NCI-H1105 (cell line): ENCODE measurements around the gene CORIN.
"Not testable (repeated sequence)": the region's sequence is repeated elsewhere in the genome, so short reads cannot be mapped to it uniquely, and the experiment has no call there.

Source experiments
- DNase-seq: peaks from one replicate; lab custom pipeline; 2025; lab: John Stamatoyannopoulos, UW

Gene CORIN

GRCh38 chr4:47562297-47562696 lies 275.6 kb downstream of the CORIN start:
- DNase-seq, result no peak

GRCh38 chr4:47561331-47561730 lies 276.5 kb downstream of the CORIN start:
- DNase-seq, result no peak

DNA sequence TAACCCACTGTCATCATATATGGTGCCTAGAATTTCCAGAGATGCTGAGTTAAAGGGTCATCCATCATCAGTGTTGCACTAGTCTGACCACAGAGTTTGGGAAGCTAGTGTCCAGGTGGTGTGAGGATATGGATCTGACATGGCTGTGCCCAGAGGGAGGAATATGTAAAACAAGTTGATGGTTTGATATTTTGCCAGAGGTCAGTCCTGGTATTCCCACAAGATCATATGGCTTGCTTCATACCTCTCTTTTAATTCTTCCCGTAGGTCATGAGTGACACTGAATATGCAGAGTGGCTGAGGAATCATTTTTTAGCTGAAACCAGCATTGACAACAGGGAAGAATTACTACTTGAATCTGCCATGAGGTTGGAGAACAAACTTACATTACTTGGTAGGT lies 277.2 kb downstream of the CORIN start:
- DNase-seq, result no peak

DNA sequence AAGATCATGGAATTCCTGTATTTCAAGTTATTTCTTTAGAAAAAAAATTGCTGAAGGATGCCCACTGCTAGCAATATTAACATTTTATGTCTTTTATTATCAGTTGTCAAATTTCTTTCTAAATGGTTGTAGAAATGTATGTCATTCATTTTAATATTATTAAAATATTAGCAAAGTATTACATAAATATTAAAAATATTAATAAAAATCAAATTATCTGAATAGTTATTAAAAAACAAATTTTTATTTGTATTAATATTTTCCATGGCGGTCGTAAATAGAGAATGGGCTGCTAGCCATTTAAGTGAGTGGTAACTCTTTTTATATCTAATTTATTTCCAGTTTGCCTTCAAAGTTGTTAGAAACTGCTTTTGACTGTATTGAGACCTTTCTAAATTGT lies 280.6 kb downstream of the CORIN start:
- DNase-seq, result no peak

DNA sequence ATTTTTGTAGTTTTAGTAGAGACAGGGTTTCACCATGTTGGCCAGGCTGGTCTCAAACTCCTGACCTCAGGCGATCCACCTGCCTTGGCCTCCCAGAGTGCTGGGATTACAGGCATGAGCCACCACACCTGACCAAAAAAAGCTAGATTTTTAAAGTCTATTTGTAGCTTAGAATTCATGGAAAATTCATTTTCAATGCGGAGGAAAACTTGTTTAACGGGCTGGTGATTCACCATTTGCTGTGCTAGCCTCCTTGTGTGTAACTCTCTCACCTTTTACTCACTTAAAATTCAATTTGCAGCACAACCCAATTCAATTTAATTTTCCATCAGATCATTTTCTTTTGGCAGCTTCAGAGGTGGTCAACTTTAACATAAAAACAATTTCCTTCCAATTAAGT lies 281.9 kb downstream of the CORIN start:
- not testable (repeated sequence) for DNase-seq

- DNase-seq, result no peak
Measured at GRCh38 chr4:47553329-47554125, 284.3 kb downstream of the CORIN start.

DNA sequence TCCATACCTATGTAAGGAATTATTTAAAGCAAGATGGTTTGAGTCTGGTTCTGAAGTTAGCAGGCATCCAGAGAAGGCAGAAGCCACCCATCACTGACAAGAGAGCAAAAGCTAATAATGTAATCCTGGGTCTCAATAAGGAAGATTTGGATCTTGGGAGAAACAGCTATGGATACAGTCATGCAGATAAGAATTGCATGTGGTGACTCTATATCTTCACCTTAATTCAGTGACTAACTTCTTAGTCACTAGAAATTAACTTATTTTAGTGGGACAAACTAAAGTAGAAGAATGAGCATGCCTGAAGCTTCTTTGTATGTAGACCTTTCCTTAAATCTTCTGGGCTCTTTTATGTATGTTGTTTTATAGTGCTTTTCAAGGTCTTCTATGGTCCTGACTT lies 286.2 kb downstream of the CORIN start:
- no peak for DNase-seq

- DNase-seq, result no peak
Measured at GRCh38 chr4:47550899-47551548, 286.8 kb downstream of the CORIN start.

- not testable (repeated sequence) for DNase-seq
Measured at GRCh38 chr4:47550357-47550756, 287.5 kb downstream of the CORIN start.
